ENCODE data around the gene SEC24D. TPM values are rescaled to one million over a fixed set of nuclear protein-coding genes. Genes with fewer than 3 reads are reported as not detected.

The SEC24D gene
- total and polyA plus RNA-seq, 2 of the 8 experiments (the other 6 are each of a cell fraction or from before 2014, with no cell fraction given) = 28.9 to 91.6 TPM

GRCh38 chr4:118867311-118868067, 31.6 kb upstream of the SEC24D start:
- H3K4me2 ChIP-seq (ENCODE audit: insufficient read depth in 1 of 2, low read depth in 2 of 2, low read length in 2 of 2) = no peak overlapping the region
- H3K14ac ChIP-seq (ENCODE audit: insufficient read length) = no peak overlapping the region
- no peak overlapping the region for H3K4ac ChIP-seq (replicated peaks; ENCODE audit: insufficient read length, low read depth, low read length)
- no peak overlapping the region for H3K4me3 ChIP-seq (ENCODE audit: extremely low read depth in 1 of 4, insufficient read depth in 2 of 4, low read depth in 3 of 4, low read length in 4 of 4)
- no peak overlapping the region for H2BK15ac ChIP-seq (ENCODE audit: low read length)
- no peaks in the 10 kb centered on the region for H3K9me3 ChIP-seq (ENCODE audit: insufficient read depth in 2 of 2, low read depth in 1 of 2, low read length in 1 of 2)
- peaks cover 2 to 10% (median 8%) of the 10 kb centered on the region in 4 experiments; a peak in 6 of 7 replicates for H3K4me1 ChIP-seq (replicated peaks in 1 of 4; ENCODE audit: control insufficient read depth in 3 of 4, insufficient read depth in 4 of 4, low read length in 3 of 4)
- no peak overlapping the region for H2BK20ac ChIP-seq (ENCODE audit: low read length)
- H2AFZ ChIP-seq (ENCODE audit: low read length) = no peak overlapping the region
- H2BK5ac ChIP-seq (ENCODE audit: low read depth, low read length) = no peak overlapping the region
- H4K8ac ChIP-seq (ENCODE audit: extremely low read depth, insufficient read depth, low read length) = no peak overlapping the region
- no peak overlapping the region for H3K56ac ChIP-seq (replicated peaks; ENCODE audit: insufficient read length, low read depth, low read length)
- H4K91ac ChIP-seq (replicated peaks; ENCODE audit: insufficient read length, low read length) = no peak overlapping the region
- H2AK5ac ChIP-seq (ENCODE audit: low read depth, low read length) = no peak overlapping the region
- H2BK12ac ChIP-seq (ENCODE audit: low read depth, low read length) = no peak overlapping the region
- no peaks in the 10 kb centered on the region for H4K20me1 ChIP-seq (replicated peaks in 1 of 2; ENCODE audit: control insufficient read depth in 1 of 2, insufficient read depth in 2 of 2, low read length in 2 of 2)
- no peaks in the 10 kb centered on the region for H3K23me2 ChIP-seq (ENCODE audit: low read depth, low read length)
- FAIRE-seq (no peak), DNase-seq (ENCODE audit: low read depth in 1 of 2, low spot score in 2 of 2) (no peak)
- no peaks in the 10 kb centered on the region for H3K36me3 ChIP-seq (ENCODE audit: control insufficient read depth in 2 of 4, insufficient read depth in 4 of 4, low read length in 3 of 4)
- no peak overlapping the region for H4K5ac ChIP-seq (ENCODE audit: insufficient read length, low read depth, low read length)
- H3K23ac ChIP-seq (ENCODE audit: insufficient read length) = no peak overlapping the region
- no peaks in the 10 kb centered on the region for H3K79me2 ChIP-seq (ENCODE audit: control insufficient read depth in 1 of 2, insufficient read depth in 2 of 2, low read length in 2 of 2)
- no peak overlapping the region for H3K18ac ChIP-seq (ENCODE audit: extremely low read depth, low read length)
- ChIA-PET CTCF (ENCODE audit: partially characterized antibody) (interaction anchor here (0.9 to 1.8 kb wide), 4 partner anchors 15 to 56 kb away, joined by 3 to 4 read pairs (median 4); partner anchors contain the start of gene SEC24D), POLR2A (ENCODE audit: partially characterized antibody) (no interaction called here)
- no peaks in the 10 kb centered on the region for H3K79me1 ChIP-seq (ENCODE audit: low read depth, low read length)
- WGBS, 2 experiments (ENCODE audit: extremely low coverage in 1 of 2, insufficient coverage in 1 of 2, insufficient read length in 1 of 2, insufficient replicate concordance in 2 of 2, low coverage in 1 of 2, low lambda C conversion rate in 2 of 2, missing lambda C conversion rate in 1 of 2) = 91% methylated on average over 3 of the region's 3 CpGs; no CpG with 5 or more reads in 1 of the 2 experiments
- no peak overlapping the region for H3K27ac ChIP-seq (ENCODE audit: low read depth, low read length)
- H3K9ac ChIP-seq (replicated peaks in 1 of 4; ENCODE audit: extremely low read depth in 1 of 4, low read depth in 3 of 4, low read length in 3 of 4) = no peak overlapping the region
- no peaks in the 10 kb centered on the region for H3K27me3 ChIP-seq (replicated peaks in 1 of 4; ENCODE audit: control insufficient read depth in 3 of 4, extremely low read depth in 1 of 4, insufficient read depth in 3 of 4, low read length in 3 of 4)
- no peak overlapping the region for H2BK120ac ChIP-seq (replicated peaks; ENCODE audit: low read depth, low read length)
- no peak for TF ChIP-seq CHD2 (IDR thresholded peaks at IDR 0.05; ENCODE audit: low read length)
- TF ChIP-seq CREB1 (IDR thresholded peaks at IDR 0.05) = no peak
- no peak for TF ChIP-seq EP300 (IDR thresholded peaks at IDR 0.05; ENCODE audit: borderline replicate concordance in 1 of 2, low read depth in 2 of 2, low read length in 2 of 2)
- TF ChIP-seq TCF12 (IDR thresholded peaks at IDR 0.05; ENCODE audit: low read depth, low read length) = no peak
- no peak for TF ChIP-seq SUZ12 (IDR thresholded peaks at IDR 0.05; ENCODE audit: low read length)
- no peak for TF ChIP-seq BRCA1 (IDR thresholded peaks at IDR 0.05; ENCODE audit: low read depth, low read length)
- no peak for TF ChIP-seq POU5F1 (IDR thresholded peaks at IDR 0.05; ENCODE audit: low read depth, low read length)
- TF ChIP-seq PHF8 (conservative IDR thresholded peaks at IDR 0.05; ENCODE audit: low read depth, low read length) = no peak
- TF ChIP-seq KDM4A (IDR thresholded peaks at IDR 0.05; ENCODE audit: low read depth, low read length, severe bottlenecking) = no peak
- no peak for TF ChIP-seq CBX5 (IDR thresholded peaks at IDR 0.05; ENCODE audit: low read depth, low read length)
- no peak for TF ChIP-seq GTF2F1 (IDR thresholded peaks at IDR 0.05; ENCODE audit: borderline replicate concordance, low read depth, low read length)
- TF ChIP-seq SP2 (IDR thresholded peaks at IDR 0.05; ENCODE audit: low read length) = no peak
- no peak for TF ChIP-seq BCL11A (IDR thresholded peaks at IDR 0.05; ENCODE audit: low read depth in 2 of 2, low read length in 2 of 2)
- no peak for TF ChIP-seq FOSL1 (IDR thresholded peaks at IDR 0.05; ENCODE audit: insufficient read depth, low read depth, low read length)
